GM23338 (cell line): ENCODE measurements around the gene MAPK12. TPM values are rescaled to one million over a fixed set of nuclear protein-coding genes. Genes with fewer than 3 reads are reported as not detected.
A peak's percentile ranks its signal among the peaks of the same experiment; 100 is the strongest.

Experiments used
- ATAC-seq: fragments of 200-7000 bp; cut with Tn5 transposase; 3 replicates; pipeline ENCODE4 v1.9.1; 2020
- DNase-seq: peaks from one replicate; pipeline ENCODE4 v3.0.0-alpha.2; 2015; ENCODE audit warnings: low spot score
- H2AFZ ChIP-seq: fragments of 200-600 bp; sonication (generic); 2 replicates; pipeline ENCODE4 v1.8.0; 2016; ENCODE audit warnings: antibody characterized with exemption, mild to moderate bottlenecking, moderate library complexity
- H3F3A ChIP-seq: fragments of 200-600 bp; sonication (generic); replicated peaks from 2 replicates; pipeline ENCODE4 v1.8.0; 2017; ENCODE audit warnings: antibody characterized with exemption, mixed run types, low read depth
- H3K27ac ChIP-seq: fragments of 200-600 bp; sonication (generic); 2 replicates; pipeline ENCODE4 v1.6.1; 2016; ENCODE audit warnings: low read depth
- H3K27me3 ChIP-seq: fragments of 200-600 bp; sonication (generic); 2 replicates; pipeline ENCODE4 v1.8.0; 2016; ENCODE audit warnings: mild to moderate bottlenecking, mixed run types, moderate library complexity; ENCODE audit not compliant: insufficient read depth
- H3K36me3 ChIP-seq: fragments of 200-600 bp; sonication (generic); 2 replicates; pipeline ENCODE4 v1.8.0; 2016; ENCODE audit warnings: mild to moderate bottlenecking; ENCODE audit not compliant: insufficient read depth
- H3K4me1 ChIP-seq: fragments of 200-600 bp; sonication (generic); 2 replicates; pipeline ENCODE4 v1.8.0; 2016; ENCODE audit warnings: mild to moderate bottlenecking, moderate library complexity; ENCODE audit not compliant: insufficient read depth
- H3K4me2 ChIP-seq: fragments of 200-600 bp; sonication (generic); 2 replicates; pipeline ENCODE4 v1.7.1; 2017; ENCODE audit warnings: mixed run types
- H3K4me3 ChIP-seq: fragments of 200-600 bp; sonication (generic); 2 replicates; pipeline ENCODE4 v1.6.1; 2016; ENCODE audit warnings: mixed run types
- H3K79me2 ChIP-seq: fragments of 200-600 bp; sonication (generic); replicated peaks from 2 replicates; pipeline ENCODE4 v1.8.0; 2017; ENCODE audit warnings: mild to moderate bottlenecking; ENCODE audit not compliant: insufficient read depth
- H3K9me2 ChIP-seq: fragments of 200-600 bp; sonication (generic); 2 replicates; pipeline ENCODE4 v1.8.0; 2017; ENCODE audit not compliant: insufficient read depth
- H4K20me1 ChIP-seq: fragments of 200-600 bp; sonication (generic); replicated peaks from 2 replicates; pipeline ENCODE4 v1.8.0; 2017; ENCODE audit warnings: mild to moderate bottlenecking; ENCODE audit not compliant: insufficient read depth
- H3K27ac Mint-ChIP-seq: 2 replicates; pipeline ENCODE4 v1.8.0; 2020; ENCODE audit warnings: inconsistent platforms, mild to moderate bottlenecking, moderate library complexity, mixed read lengths
- H3K27me3 Mint-ChIP-seq: 3 replicates; pipeline ENCODE4 v1.8.0; 2022; ENCODE audit warnings: low read depth, mild to moderate bottlenecking, moderate library complexity, mixed read lengths, inconsistent platforms; ENCODE audit not compliant: insufficient read depth, poor library complexity
- H3K36me3 Mint-ChIP-seq: 3 replicates; pipeline ENCODE4 v1.8.0; 2021; ENCODE audit warnings: low read depth, mild to moderate bottlenecking, inconsistent platforms, moderate library complexity, mixed read lengths
- H3K4me1 Mint-ChIP-seq: 3 replicates; pipeline ENCODE4 v1.8.0; 2020; ENCODE audit warnings: mild to moderate bottlenecking, inconsistent platforms, mixed read lengths
- H3K4me3 Mint-ChIP-seq: 3 replicates; pipeline ENCODE4 v1.8.0; 2021; ENCODE audit warnings: moderate library complexity, mild to moderate bottlenecking, inconsistent platforms, mixed read lengths
- H3K9me3 Mint-ChIP-seq: 3 replicates; pipeline ENCODE4 v1.8.0; 2020; ENCODE audit warnings: moderate library complexity, mild to moderate bottlenecking, inconsistent platforms, mixed read lengths
- CREB1 ChIP-seq: fragments of 250-450 bp; sonication (Bioruptor Pico); IDR thresholded peaks from 2 replicates; pipeline ENCODE4 v1.5.0; 2020; ENCODE audit warnings: low read depth, mild to moderate bottlenecking, moderate library complexity
- EZH2 ChIP-seq: fragments of 200-600 bp; sonication (generic); IDR thresholded peaks from one replicate; pipeline ENCODE4 v1.8.0; 2017; ENCODE audit warnings: antibody characterized with exemption, mild to moderate bottlenecking, low read depth; ENCODE audit not compliant: unreplicated experiment
- EZH2phosphoT487 ChIP-seq: fragments of 200-600 bp; sonication (generic); IDR thresholded peaks from one replicate; pipeline ENCODE4 v1.8.1; 2018; ENCODE audit warnings: antibody characterized with exemption; ENCODE audit not compliant: unreplicated experiment
- NANOG ChIP-seq: IDR thresholded peaks from 2 replicates; pipeline ENCODE4 v1.6.1; 2016; ENCODE audit warnings: antibody characterized with exemption, borderline replicate concordance
- STAT1 ChIP-seq: IDR thresholded peaks from one replicate; pipeline ENCODE4 v1.6.1; 2016; ENCODE audit warnings: antibody characterized with exemption; ENCODE audit not compliant: unreplicated experiment
- ZNF114 ChIP-seq: fragments of 250-450 bp; sonication (Bioruptor Pico); IDR thresholded peaks from 2 replicates; pipeline ENCODE4 v1.5.0; 2020; ENCODE audit warnings: mild to moderate bottlenecking, moderate library complexity
- polyA plus RNA-seq: library from polyadenylated mRNA; unstranded; fragments of >200 nt; fragmentation: Nextera tagmentation; extraction: Ambion mirVana; gene quantifications from 2 replicates; pipeline ENCODE4 v1.2.1, GENCODE V29; 2016
- total RNA-seq: library from RNA; depleted of rRNA; stranded (reverse); fragments of >200 nt; shearing (Covaris generic); gene quantifications from 2 replicates; pipeline ENCODE4 v1.2.3, GENCODE V29; 2014
- TF ChIP-seq, protein P1 (sequence below), 2 experiments: fragments of 200-600 bp in 1 of 2; sonication (generic) in 1 of 2; conservative IDR thresholded peaks; 2 replicates each; pipeline versions ENCODE4 v1.5.1 to v1.6.1; 2016 to 2017; ENCODE audit warnings: antibody characterized with exemption in 2 of 2, low read depth in 2 of 2, mild to moderate bottlenecking in 2 of 2, moderate library complexity in 1 of 2
- TF ChIP-seq, protein P2 (sequence below): IDR thresholded peaks from 2 replicates; pipeline ENCODE4 v1.6.1; 2016; ENCODE audit warnings: antibody characterized with exemption
- TF ChIP-seq, protein P3 (sequence below): fragments of 250-450 bp; sonication (Bioruptor Pico); IDR thresholded peaks from 2 replicates; pipeline ENCODE4 v1.5.0; 2020; ENCODE audit warnings: mild to moderate bottlenecking, moderate library complexity

MAPK12 gene
- total and polyA plus RNA-seq, 2 experiments from 2014 or later, result 10.4 to 26.1 TPM

DNA sequence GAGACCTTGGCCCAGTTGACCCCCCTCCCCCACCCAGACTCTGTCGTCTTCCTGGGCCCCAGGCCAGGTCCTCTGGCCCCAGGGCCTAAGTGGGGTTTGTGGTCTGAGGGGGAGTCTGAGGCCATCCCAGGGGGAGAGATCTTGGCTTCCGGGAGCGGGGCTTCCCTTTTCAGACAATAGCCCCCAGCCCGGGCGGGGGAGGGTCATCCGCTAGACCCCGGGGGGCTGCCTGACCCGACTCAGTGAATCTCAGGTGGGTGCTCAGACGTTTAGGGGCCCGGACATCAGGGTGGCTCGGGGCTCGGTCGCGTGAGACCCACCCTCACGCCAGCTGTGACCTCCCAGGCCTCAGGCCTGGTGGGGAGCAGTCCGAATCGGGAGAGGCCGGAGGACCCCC, 8.1 kb upstream of the MAPK12 start:
- Histone ChIP-seq H3K36me3 (no peaks in the 10 kb centered on the region), H3K27ac (no peak overlapping the region), H3K4me1 (peaks cover 6% of the 10 kb centered on the region; the same call in 1 of the 2 replicates), H3F3A (peaks cover 8% of the 10 kb centered on the region; the same call in 1 of the 2 replicates), H3K4me3 (peak overlapping the region; percentile 63), H3K79me2 (no peaks in the 10 kb centered on the region), H3K9me2 (no peaks in the 10 kb centered on the region), H3K27me3 (peaks cover 61% of the 10 kb centered on the region), H2AFZ (no peak overlapping the region), H3K4me2 (peak overlapping the region; percentile 76), H4K20me1 (no peaks in the 10 kb centered on the region; the same call in 1 of the 2 replicates)
- H3K4me3 Mint-ChIP-seq, result peak overlapping the region; percentile 60
- DNase-seq (no peak), ATAC-seq (no peak)
- peaks cover 4% of the 10 kb centered on the region; the same call in 1 of the 3 replicates for H3K4me1 Mint-ChIP-seq
- TF ChIP-seq STAT1, result no peak
- no peak for TF ChIP-seq EZH2phosphoT487
- TF ChIP-seq, protein P1, sequence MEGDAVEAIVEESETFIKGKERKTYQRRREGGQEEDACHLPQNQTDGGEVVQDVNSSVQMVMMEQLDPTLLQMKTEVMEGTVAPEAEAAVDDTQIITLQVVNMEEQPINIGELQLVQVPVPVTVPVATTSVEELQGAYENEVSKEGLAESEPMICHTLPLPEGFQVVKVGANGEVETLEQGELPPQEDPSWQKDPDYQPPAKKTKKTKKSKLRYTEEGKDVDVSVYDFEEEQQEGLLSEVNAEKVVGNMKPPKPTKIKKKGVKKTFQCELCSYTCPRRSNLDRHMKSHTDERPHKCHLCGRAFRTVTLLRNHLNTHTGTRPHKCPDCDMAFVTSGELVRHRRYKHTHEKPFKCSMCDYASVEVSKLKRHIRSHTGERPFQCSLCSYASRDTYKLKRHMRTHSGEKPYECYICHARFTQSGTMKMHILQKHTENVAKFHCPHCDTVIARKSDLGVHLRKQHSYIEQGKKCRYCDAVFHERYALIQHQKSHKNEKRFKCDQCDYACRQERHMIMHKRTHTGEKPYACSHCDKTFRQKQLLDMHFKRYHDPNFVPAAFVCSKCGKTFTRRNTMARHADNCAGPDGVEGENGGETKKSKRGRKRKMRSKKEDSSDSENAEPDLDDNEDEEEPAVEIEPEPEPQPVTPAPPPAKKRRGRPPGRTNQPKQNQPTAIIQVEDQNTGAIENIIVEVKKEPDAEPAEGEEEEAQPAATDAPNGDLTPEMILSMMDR (conservative IDR thresholded peaks at IDR 0.05; ENCODE audit: low read depth in 2 of 2), result no peak
- TF ChIP-seq, protein P2, sequence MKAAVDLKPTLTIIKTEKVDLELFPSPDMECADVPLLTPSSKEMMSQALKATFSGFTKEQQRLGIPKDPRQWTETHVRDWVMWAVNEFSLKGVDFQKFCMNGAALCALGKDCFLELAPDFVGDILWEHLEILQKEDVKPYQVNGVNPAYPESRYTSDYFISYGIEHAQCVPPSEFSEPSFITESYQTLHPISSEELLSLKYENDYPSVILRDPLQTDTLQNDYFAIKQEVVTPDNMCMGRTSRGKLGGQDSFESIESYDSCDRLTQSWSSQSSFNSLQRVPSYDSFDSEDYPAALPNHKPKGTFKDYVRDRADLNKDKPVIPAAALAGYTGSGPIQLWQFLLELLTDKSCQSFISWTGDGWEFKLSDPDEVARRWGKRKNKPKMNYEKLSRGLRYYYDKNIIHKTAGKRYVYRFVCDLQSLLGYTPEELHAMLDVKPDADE, result no peak
- TF ChIP-seq EZH2, result peak; percentile 49
- peaks cover 7% of the 10 kb centered on the region; the same call in 2 of the 3 replicates for H3K36me3 Mint-ChIP-seq
- H3K27ac Mint-ChIP-seq, result no peak overlapping the region
- H3K9me3 Mint-ChIP-seq, result no peaks in the 10 kb centered on the region
- H3K27me3 Mint-ChIP-seq, result peaks cover 43% of the 10 kb centered on the region

DNA sequence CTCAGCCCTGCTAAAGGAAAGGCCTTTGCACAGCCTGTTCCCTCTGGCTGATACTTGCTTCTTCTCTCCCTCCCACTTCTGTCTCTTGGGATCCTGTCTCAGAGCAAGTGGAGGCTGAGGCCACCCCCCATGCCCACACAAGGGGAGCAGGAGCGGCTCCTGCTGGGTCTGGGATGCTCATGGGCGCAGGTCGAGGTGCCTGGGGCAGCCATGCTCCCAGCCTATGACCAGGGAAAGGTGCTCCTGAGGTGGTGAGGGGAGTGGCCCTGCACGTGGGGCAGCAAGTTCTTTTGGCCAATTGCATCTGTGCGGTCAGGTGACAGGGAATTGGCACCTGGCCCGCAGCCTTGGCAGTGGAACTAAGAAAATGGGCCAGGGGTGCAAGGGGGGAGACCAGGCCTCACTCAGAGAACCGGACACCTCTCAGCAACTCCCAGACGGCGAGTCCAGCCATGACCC, 7.2 kb upstream of the MAPK12 start:
- Mint-ChIP-seq H3K27me3 (peaks cover 41% of the 10 kb centered on the region), H3K4me1 (peaks cover 4% of the 10 kb centered on the region; the same call in 1 of the 3 replicates), H3K27ac (no peak overlapping the region), H3K4me3 (no peak overlapping the region; the same call in 2 of the 3 replicates), H3K9me3 (no peaks in the 10 kb centered on the region), H3K36me3 (peaks cover under 1% of the 10 kb centered on the region; the same call in 2 of the 3 replicates)
- no peaks in the 10 kb centered on the region for H3K79me2 ChIP-seq
- H3K4me3 ChIP-seq, result no peak overlapping the region
- no peak overlapping the region for H3K4me2 ChIP-seq
- no peak for ATAC-seq
- peaks cover 6% of the 10 kb centered on the region; the same call in 1 of the 2 replicates for H3K4me1 ChIP-seq
- no peaks in the 10 kb centered on the region for H3K36me3 ChIP-seq
- no peaks in the 10 kb centered on the region for H3K9me2 ChIP-seq
- no peak for DNase-seq
- no peak overlapping the region for H2AFZ ChIP-seq
- peaks cover 8% of the 10 kb centered on the region; the same call in 1 of the 2 replicates for H3F3A ChIP-seq
- peaks cover 61% of the 10 kb centered on the region for H3K27me3 ChIP-seq
- H4K20me1 ChIP-seq, result no peaks in the 10 kb centered on the region; the same call in 1 of the 2 replicates
- H3K27ac ChIP-seq, result no peak overlapping the region
- TF ChIP-seq NANOG (no peak), ZNF114 (CRISPR knock-in tag) (no peak), CREB1 (CRISPR knock-in tag) (no peak)
- TF ChIP-seq, protein P3, sequence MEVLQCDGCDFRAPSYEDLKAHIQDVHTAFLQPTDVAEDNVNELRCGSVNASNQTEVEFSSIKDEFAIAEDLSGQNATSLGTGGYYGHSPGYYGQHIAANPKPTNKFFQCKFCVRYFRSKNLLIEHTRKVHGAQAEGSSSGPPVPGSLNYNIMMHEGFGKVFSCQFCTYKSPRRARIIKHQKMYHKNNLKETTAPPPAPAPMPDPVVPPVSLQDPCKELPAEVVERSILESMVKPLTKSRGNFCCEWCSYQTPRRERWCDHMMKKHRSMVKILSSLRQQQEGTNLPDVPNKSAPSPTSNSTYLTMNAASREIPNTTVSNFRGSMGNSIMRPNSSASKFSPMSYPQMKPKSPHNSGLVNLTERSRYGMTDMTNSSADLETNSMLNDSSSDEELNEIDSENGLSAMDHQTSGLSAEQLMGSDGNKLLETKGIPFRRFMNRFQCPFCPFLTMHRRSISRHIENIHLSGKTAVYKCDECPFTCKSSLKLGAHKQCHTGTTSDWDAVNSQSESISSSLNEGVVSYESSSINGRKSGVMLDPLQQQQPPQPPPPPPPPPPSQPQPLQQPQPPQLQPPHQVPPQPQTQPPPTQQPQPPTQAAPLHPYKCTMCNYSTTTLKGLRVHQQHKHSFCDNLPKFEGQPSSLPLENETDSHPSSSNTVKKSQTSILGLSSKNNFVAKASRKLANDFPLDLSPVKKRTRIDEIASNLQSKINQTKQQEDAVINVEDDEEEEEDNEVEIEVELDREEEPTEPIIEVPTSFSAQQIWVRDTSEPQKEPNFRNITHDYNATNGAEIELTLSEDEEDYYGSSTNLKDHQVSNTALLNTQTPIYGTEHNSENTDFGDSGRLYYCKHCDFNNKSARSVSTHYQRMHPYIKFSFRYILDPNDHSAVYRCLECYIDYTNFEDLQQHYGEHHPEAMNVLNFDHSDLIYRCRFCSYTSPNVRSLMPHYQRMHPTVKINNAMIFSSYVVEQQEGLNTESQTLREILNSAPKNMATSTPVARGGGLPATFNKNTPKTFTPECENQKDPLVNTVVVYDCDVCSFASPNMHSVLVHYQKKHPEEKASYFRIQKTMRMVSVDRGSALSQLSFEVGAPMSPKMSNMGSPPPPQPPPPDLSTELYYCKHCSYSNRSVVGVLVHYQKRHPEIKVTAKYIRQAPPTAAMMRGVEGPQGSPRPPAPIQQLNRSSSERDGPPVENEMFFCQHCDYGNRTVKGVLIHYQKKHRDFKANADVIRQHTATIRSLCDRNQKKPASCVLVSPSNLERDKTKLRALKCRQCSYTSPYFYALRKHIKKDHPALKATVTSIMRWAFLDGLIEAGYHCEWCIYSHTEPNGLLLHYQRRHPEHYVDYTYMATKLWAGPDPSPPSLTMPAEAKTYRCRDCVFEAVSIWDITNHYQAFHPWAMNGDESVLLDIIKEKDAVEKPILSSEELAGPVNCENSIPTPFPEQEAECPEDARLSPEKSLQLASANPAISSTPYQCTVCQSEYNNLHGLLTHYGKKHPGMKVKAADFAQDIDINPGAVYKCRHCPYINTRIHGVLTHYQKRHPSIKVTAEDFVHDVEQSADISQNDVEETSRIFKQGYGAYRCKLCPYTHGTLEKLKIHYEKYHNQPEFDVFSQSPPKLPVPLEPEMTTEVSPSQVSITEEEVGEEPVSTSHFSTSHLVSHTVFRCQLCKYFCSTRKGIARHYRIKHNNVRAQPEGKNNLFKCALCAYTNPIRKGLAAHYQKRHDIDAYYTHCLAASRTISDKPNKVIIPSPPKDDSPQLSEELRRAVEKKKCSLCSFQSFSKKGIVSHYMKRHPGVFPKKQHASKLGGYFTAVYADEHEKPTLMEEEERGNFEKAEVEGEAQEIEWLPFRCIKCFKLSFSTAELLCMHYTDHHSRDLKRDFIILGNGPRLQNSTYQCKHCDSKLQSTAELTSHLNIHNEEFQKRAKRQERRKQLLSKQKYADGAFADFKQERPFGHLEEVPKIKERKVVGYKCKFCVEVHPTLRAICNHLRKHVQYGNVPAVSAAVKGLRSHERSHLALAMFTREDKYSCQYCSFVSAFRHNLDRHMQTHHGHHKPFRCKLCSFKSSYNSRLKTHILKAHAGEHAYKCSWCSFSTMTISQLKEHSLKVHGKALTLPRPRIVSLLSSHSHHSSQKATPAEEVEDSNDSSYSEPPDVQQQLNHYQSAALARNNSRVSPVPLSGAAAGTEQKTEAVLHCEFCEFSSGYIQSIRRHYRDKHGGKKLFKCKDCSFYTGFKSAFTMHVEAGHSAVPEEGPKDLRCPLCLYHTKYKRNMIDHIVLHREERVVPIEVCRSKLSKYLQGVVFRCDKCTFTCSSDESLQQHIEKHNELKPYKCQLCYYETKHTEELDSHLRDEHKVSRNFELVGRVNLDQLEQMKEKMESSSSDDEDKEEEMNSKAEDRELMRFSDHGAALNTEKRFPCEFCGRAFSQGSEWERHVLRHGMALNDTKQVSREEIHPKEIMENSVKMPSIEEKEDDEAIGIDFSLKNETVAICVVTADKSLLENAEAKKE (CRISPR knock-in tag), result no peak
